ENCODE data around the gene RSRC1.
"Not testable (repeated sequence)": the region's sequence is repeated elsewhere in the genome, so short reads cannot be mapped to it uniquely, and the experiment has no call there.

The RSRC1 gene

DNA sequence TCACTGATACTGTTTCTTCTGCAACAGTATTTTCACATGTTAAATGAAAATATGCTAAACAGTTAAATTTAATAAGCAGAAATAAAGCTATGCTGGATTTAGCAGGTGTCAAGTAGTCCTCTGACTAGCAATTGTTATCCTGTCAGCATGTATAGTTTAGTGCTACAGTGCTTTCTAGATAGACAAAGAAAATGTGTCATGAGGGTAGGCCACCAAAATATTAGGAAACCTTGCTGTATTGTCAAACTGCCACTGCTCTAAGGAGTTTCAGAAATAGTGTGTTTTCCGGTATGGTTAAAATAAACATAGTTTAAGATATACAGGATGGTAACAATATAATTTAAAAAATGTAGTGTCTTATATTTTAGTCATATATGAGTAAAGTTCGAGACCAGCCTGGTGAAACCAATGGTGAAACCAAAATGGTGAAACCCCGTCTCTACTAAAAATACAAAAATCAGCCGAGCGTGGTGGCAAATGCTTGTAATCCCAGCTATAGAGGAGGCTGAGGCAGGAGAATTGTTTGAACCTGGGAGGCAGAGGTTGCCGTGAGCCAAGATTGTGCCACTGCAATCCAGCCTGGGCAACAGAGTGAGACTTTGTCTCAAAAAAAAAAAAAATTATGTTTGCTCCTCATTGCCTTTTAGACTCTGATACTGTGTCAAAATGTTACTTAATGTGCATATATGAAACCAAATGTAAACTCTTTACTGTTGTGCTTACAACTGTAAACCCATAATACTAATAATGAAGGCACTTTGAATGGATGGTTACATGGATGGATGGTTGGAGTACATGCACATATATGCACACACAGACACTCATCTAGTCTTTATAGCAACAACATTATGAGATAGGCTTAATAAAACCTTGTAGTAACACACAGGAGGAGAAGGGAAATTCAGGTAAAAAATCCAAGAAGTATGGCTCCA, 204.8 kb downstream of the RSRC1 start:
- no peak for DNase-seq (ENCODE audit: low read depth in 2 of 2)

DNA sequence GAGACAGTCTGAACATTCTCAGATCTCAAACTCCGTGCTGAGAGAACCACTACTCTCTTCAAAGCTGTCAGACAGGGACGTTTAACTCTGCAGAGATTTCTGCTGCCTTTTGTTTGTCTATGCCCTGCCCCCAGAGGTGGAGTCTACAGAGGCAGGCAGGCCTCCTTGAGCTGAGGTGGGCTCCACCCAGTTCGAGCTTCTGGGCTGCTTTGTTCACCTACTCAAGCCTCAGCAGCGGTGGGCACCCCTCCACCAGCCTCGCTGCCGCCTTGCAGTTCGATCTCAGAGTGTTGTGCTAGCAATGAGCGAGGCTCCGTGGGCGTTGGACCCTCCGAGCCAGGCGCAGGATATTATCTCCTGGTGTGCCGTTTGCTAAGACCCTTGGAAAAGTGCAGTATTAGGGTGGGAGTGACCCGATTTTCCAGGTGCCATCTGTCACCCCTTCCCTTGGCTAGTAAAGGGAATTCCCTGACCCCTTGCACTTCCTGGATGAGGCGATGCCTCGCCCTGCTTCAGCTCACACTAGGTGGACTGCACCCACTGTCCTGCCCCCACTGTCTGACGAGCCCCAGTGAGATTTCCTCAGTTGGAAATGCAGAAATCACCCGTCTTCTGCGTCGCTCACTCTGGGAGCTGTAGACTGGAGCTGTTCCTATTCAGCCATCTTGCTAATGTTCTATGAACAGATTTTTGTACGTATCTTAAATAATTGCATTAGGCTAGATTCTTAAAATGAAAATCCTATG, 220.0 kb downstream of the RSRC1 start:
- not testable (repeated sequence) for DNase-seq (ENCODE audit: low read depth in 2 of 2)

DNA sequence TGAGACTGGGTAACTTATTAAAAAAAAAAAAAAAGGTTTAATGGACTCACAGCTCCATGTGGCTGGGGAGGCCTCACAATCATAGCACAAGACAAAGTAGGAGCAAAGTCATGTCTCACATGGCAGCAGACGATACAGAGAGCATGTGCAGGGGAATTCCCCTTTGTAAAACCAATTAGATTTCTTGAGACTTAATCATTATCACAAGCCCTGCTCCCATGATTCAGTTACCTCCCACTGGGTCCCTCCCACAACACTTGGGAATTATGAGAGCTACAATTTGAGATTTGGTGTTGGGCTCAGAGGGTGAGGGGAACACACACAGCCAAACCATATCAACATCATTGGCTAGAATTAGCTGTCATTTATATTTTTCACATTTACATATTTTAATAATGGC, 221.0 kb downstream of the RSRC1 start:
- no peak for DNase-seq (ENCODE audit: low read depth in 2 of 2)

DNA sequence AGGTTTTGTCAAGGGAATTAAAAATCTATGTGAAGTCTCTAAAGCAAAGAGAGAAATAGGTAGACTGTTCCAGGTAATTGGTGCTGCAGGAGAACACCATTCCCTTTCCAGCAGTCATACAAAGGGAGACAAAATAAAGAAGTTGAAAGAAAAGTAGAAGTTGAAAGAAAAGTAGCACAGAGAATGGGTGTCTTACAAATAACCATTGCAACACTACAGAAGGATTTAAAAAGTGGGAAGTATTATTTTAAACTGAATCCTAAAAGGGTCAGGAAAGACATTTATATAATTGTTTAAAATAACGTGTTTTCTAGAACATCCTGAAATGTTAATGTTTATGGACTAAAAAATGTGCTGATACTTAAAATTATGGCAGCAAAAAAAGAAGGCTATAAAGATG, 223.8 kb downstream of the RSRC1 start:
- DNase-seq (ENCODE audit: low read depth in 2 of 2) = no peak

DNA sequence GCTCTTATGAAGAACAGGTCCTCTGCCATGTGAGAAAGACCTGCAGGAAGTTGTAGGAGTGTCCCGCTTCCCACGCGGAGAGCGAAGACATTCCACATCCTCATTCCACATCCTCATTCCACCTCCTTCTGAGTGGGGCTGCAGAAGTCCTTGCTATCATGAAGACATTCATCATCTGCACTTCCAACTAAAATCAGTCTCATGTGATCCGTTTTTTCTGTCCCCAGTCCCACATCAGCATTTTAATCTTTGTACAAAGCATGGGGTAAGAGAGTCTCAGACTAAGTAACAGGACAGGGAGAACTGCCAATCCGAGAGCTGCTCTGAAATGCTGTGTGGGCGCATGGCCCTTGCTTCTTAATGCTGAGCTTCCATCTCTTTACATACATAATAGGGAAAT, 227.2 kb downstream of the RSRC1 start:
- DNase-seq (ENCODE audit: low read depth in 2 of 2) = no peak

DNA sequence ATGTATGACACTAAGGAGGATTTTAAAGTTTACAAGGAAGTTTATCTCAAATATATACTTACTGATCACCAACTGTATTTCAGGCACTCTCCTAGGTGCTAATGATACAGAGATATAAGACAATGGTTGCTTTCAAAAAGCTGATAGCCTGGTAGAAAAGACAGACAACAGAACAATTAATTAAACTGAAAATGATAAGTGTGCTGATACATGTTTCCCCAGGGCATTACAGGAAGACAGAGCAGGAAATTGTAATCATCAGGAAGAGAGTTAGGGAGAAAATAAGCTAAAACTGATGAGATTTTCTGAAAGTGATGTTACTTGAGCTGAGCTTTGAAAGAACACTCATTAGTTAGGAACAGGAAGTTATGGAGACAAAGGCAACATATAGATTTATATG, 229.7 kb downstream of the RSRC1 start:
- no peak for DNase-seq (ENCODE audit: low read depth in 2 of 2)

DNA sequence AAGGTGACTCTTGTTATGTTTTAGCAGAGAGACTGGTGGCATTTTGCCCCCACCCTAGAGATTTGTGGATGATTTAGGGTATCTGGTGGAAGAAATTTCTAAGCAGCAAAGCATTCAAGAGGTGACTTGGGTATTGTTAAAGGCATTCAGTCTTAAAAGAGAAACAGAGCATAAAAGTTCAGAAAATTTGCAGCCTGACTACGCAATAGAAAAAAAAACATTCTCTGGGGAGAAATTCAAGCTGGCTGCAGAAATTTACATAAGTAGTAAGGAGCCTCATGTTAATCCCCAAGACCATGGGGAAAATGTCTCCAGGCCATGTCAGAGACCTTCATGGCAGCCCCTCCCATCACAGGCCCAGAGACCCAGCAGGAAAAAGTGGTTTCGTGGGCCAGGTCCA, 231.1 kb downstream of the RSRC1 start:
- DNase-seq (ENCODE audit: low read depth in 2 of 2) = not testable (repeated sequence)

DNA sequence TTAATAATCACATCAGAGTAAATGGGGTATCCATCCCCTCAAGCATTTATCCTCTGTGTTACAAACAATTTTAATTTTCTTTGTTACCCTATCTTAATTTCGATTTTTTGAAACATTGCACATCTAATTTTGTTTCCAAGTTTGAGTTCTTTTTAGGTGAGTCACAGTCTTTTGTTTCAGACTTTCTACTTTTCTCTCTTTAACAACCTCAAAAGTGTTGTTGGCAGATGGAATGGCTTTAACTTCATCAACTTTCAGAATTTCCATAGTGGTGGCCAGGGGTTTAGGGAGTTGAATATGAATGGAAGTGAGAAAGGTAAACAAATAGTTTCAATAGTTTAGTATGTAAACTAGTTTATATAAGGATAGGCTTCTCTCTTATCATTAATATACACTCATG, 238.1 kb downstream of the RSRC1 start:
- no peak for DNase-seq (ENCODE audit: low read depth in 2 of 2)

DNA sequence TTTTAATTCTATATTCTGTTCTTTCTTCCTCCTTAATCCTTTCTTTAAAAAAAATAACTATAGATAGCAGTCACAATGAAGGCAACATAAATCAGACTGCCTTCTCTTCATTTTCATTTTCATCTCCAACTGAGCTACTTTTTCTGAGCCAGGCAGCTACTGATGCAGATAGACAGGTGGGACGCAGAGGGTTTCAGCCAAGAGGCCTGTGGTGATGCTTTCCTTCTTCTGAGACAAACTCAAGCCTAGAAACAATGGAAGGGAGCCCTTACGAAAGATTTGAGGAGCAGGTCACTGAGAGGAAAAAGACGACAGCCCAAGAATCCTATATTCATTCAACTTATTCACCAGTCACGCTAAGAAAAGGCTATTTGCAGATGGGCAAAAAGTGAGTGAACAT, 241.1 kb downstream of the RSRC1 start:
- no peak for DNase-seq (ENCODE audit: low read depth in 2 of 2)

DNA sequence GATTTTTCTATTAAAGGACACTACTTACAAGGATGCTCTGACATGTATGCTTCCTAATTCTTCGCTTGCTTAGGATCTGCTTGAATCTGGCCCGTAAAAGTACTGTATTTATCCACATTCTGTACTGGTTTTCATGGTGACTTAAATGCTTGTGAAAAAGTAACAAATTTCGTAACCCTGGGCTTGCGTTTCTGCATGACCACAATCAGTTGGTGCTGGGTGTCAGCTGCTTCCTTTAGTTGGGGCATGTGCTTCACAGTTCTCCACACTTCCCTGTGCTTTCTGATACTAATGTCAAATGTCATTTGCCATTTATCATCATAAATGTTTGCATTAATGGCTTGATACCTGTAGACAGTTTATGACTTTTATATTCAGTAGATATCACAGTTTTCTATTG, 242.7 kb downstream of the RSRC1 start:
- DNase-seq (ENCODE audit: low read depth in 2 of 2) = no peak

DNA sequence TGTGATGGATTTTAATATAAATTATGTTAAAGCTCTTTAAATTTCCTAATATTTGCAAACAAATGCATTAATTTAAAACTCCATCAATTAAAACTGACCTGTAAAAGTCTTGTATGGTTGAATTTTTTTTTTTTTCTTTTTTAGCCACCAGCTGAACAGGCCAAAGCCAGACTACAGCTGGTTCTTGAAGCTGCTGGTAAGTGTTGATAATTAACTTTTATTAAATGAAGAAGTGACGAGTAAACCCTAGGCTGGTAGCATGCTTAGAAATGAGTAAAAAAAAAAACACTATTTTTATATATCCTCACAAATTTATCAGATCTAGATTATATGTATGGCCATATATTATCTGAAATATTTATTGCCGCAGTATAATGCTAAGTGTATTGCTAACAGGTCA, 244.8 kb downstream of the RSRC1 start:
- DNase-seq (ENCODE audit: low read depth in 2 of 2) = no peak

DNA sequence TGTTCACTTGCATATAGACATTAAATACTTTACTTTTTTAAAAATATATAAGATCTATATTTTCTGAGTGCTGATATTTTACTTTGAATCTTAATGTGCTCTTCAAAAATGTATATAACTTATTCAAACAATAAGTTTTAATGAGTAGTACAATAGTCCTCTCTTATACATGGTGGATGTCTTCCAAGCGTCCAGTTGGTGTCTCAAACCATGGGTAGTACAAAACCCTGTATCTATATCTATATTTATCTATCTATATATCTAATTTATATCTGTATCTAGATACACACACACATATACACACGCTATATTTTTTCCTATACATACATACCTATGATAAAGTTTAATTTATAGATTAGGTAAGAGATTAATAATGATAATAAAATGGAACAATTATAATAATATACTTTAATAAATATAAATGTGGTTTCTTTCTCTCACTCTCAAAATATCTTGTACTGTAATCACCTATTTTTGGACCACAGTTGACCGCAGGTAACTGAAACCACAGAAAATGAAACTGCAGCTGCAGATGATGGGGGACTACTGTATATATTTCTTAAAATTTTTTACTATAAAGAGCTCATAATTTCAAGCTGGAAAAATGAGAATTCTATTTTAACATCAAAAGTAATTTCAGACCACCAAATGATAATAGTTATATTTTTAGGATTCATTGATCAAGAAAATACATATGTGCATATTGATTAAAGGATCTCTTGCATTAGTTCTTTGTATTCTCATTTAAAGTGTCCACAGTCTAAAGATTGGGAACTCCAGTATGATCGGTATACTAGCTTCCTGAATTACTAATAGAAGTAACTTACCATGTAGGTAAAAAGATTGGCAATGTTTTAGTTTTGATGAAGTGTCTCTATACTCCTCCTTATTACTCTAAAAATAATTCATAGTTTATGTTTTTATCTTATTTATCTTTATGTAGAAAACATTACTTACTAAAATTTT, 246.0 kb downstream of the RSRC1 start:
- no peak for DNase-seq (ENCODE audit: low read depth in 2 of 2)

DNA sequence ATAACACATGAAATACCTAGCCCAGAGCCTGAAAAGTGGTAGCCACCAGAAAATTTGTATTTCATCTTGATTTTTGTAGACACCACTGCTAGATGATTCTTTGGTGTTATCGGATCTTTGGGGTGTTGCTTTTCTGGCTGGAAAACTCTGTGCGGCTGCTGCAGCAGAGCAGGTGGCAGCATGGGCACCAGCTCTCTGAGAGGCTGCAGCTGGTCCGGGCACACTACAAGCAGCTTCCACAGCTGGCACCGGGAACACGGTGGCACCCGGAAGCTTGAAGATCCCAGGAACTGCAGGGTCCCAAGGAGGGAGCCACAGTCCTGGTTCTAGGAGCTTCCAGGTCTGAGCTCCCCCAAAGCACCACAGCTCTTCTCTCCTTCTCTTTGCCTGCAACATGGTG, 249.4 kb downstream of the RSRC1 start:
- no peak for DNase-seq (ENCODE audit: low read depth in 2 of 2)

DNA sequence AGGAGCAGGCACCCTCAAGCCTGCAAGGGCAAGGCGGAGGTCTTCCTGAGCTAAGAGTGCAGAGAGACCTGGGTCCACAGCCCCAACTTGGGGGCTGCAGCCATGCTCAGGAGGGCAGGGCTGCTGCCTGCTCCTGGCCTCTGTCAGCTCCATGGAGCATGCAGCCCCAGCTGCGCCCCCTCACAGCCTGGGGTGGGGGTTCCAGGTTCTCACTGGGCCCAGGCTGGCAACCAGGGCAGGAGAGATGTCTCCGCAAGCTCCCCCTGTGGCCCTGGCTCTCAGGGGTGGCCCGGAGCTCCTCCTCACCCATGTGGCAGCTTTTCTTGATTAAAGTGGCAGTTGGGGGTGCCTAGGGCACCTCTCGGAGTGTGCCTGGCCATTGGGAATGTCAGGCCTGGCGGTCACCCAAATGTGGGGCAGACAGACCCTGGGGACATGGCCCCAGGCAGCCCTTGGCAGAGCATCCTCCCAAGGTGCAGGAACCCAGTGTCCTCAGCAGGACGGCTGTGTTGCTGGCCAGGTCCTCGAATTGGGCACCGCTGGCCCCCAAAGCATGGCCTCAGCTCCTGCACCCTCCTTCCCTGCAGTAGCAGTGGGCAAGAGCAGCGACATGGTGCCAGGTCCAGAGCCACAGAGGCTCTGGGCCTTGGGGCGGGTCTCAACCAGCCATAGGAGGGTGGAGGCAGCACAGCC, 251.0 kb downstream of the RSRC1 start:
- DNase-seq (ENCODE audit: low read depth in 2 of 2) = no peak

DNA sequence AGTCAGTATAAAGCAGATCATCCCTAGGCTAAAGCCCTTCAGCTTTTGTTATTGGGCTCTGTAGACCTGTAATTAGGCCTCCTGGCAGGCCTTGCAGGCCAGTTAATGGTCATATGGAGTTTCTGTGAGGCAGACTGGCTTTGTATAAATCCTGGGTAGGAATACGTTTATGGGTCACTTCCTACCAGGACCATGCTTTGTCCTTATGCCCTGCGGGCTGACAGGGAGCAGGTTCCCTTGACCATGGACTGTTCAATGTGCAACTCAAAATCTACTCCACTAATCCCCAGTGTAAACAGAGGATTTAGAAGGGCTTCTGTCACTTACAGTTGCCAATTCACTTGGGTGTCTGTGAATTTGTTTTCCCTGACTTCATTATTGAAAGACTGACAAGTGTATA, 258.4 kb downstream of the RSRC1 start:
- no peak for DNase-seq (ENCODE audit: low read depth in 2 of 2)

DNA sequence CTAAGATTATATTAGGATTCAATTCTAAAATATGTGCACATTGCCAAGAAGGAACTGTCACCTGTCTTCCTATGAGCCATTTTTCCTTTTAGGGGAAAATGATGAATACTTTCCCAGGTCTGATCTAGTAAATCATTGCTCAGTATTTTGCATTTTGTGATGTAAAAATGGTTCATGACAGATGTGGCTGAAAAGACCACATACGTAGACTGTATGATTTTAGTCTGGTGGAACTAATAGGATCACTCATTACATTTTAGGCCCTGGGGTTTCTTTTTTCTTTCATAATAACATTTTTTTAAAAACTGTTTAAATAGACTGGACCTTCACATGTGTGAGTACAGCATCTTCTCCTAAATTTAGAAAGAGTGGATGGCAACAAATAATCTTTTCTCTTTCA, 259.4 kb downstream of the RSRC1 start:
- DNase-seq (ENCODE audit: low read depth in 2 of 2) = no peak

DNA sequence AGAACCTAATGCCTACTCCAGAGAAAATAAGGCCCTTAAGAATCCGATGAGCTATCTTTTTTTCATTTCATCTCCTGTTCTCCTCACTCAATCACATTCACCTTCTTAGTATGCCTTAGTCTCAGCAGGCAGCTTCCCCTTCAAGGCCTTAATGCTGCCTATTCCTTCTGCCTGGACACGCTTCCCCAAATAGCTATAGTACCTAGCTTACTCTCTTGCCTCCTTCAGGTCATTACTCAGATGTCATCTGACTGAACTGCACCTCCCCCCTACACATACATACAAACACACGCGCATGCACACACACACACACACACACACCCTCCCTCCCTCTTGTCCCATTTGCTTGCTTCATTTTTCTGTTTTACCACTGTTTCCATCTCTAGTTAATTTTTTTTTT, 269.6 kb downstream of the RSRC1 start:
- no peak for DNase-seq (ENCODE audit: low read depth in 2 of 2)

DNA sequence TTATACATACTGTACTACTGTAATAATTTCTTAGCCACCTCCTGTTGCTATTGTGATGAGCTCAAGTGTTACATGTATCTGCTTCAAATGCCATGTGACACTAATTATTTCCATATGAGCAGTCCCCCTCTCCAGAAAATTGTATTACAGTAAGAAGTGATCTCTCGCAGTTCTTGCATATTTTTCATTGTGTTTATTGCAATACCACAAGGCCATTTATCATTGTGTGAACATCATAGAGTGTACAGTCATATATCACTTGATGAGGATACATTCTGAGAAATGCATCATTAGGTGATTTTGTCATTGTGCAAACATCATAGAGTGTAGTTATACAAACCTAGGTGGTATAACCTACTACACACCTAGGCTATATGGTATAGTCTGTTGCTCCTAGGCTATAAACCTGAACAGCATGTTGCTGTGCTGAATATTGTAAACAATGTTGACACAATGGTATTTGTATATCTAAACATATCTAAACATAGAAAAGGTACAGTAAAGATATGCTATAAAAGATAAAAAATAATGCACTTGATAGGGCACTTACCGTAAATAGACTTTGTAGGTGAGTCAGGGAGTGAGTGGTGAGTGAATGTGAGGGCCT, 271.5 kb downstream of the RSRC1 start:
- DNase-seq (ENCODE audit: low read depth in 2 of 2) = no peak

DNA sequence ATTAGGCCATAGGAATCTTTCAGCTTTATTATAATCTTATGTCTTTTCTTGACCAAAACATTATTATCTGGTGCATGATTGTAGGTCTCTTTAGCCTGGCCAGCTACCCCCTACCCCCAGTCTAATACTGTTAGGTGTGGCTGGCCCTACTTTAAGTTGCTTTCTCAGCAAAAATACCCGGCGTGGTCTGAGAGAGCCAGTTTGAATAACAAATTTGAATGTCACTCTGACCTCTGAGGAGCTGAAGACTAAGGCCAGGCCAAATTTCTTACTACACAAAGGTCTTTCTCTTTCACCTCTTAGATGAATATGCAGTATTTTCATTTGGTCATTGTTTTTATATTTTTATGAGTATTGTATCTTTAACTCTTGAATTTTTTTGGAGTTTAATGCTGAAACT, 272.6 kb downstream of the RSRC1 start:
- no peak for DNase-seq (ENCODE audit: low read depth in 2 of 2)

DNA sequence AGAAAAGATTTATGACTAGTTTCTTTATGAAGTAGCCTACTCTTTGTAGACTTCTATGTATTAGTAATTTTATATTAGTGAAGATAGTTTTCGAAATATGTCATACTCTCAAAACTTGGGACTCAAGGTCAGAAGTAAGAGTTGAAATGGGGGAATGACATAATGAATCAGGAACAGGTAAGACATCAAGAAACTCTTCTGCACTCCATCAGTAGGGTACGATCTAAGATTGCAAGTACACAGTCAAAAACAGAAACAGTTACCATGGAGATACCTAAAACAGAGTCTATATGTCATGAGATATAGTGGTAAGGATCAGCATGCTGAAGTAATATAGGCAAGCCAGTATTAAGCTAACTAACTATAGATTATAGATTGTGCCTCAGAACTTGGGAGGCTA, 274.1 kb downstream of the RSRC1 start:
- no peak for DNase-seq (ENCODE audit: low read depth in 2 of 2)

DNA sequence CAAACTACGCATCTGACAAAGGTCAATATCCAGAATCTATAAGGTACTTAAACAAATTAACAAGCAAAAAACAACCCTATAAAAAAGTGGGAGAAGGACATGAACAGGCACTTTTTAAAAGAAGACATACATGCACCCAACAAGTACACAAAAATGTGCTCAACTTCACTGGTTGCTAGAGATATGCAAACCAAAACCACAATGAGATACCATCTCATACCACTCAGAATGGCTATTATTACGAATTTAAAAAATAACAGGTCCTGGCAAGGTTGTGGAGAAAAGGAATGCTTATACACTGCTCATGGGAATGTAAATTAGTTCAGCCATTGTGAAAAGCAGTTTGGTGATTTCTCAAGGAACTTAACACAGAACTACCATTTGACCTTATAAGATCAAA, 285.5 kb downstream of the RSRC1 start:
- no peak for DNase-seq (ENCODE audit: low read depth in 2 of 2)

Measured in activated CD4-positive, alpha-beta T cell treated with anti-CD3 and anti-CD28 coated beads for 24 hours (primary cell).